ENCODE measurements around the gene FIG4.

GRCh38 chr6:109834131-109834530, 143.0 kb downstream of the FIG4 start:
- TF ChIP-seq CTCF (conservative IDR thresholded peaks at IDR 0.05; ENCODE audit: low read depth, low read length) (no peak), RCOR1 (IDR thresholded peaks at IDR 0.05; ENCODE audit: insufficient replicate concordance, low read length) (no peak), RAD21 (IDR thresholded peaks at IDR 0.05; ENCODE audit: low read length) (no peak), CHD1 (IDR thresholded peaks at IDR 0.05; ENCODE audit: low read depth, low read length) (no peak), POLR2A (IDR thresholded peaks at IDR 0.05; ENCODE audit: low read depth, low read length) (no peak)
